ENCODE data around the gene MYO9A.

- no peak for TF ChIP-seq CTCF (IDR thresholded peaks at IDR 0.05)
- no peak for TF ChIP-seq POLR2AphosphoS5 (IDR thresholded peaks at IDR 0.05)
These were observed 146.0 kb downstream of the MYO9A start for GRCh38 chr15:71971905-71972304.

All from breast epithelium (tissue), 3 donors.